ENCODE data around the gene ABCA2. TPM values are rescaled to one million over a fixed set of nuclear protein-coding genes. Genes with fewer than 3 reads are reported as not detected.

ABCA2 gene
- total RNA-seq, 4 donors from 2014 or later: 13.5 to 58.6 (median 19.3) TPM

DNA sequence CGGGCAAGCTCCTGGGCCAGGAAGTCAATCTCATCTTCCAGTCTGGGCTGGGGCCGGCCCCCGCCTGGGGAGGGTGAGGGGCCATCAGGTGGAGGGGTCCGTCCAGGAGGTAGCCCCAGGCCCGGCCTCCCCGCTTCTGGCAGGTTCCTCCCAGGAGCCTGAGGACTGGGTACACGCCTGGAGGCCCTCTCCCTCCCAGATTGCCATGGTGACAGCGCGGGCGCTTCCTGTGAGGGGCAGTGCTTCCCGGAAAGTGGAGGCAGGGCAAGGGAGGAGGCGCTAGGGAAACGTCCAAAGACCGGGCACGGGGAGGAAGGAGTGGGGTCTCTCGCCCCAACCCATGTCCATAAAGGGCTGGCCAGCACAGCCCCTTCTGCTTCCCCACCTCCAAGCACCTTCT lies 13.1 kb upstream of the ABCA2 start:
- TF ChIP-seq, protein P1, sequence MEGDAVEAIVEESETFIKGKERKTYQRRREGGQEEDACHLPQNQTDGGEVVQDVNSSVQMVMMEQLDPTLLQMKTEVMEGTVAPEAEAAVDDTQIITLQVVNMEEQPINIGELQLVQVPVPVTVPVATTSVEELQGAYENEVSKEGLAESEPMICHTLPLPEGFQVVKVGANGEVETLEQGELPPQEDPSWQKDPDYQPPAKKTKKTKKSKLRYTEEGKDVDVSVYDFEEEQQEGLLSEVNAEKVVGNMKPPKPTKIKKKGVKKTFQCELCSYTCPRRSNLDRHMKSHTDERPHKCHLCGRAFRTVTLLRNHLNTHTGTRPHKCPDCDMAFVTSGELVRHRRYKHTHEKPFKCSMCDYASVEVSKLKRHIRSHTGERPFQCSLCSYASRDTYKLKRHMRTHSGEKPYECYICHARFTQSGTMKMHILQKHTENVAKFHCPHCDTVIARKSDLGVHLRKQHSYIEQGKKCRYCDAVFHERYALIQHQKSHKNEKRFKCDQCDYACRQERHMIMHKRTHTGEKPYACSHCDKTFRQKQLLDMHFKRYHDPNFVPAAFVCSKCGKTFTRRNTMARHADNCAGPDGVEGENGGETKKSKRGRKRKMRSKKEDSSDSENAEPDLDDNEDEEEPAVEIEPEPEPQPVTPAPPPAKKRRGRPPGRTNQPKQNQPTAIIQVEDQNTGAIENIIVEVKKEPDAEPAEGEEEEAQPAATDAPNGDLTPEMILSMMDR (IDR thresholded peaks at IDR 0.05; ENCODE audit: low read depth): no peak

DNA sequence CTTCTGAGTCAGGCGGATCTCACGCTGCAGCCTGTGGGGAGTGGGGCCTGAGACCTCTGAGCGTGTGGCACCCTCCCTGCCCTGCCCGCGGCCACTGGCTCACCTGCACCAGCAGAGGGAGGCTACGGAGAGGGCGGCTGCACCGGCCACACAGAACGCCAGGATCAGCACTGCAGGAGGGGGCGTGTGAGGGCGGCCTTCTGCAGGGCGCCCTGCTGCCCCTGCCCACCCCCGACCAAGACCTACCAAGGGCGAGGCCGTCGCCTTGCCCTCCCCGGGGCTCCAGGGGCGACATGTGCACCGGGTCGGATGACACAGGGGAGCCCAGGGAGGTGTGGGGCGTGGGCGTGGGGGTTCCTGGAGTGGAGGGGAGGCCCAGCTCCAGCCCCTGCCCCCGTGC lies 12.5 kb upstream of the ABCA2 start:
- TF ChIP-seq, protein P1 (IDR thresholded peaks at IDR 0.05; ENCODE audit: low read depth): no peak

- TF ChIP-seq, protein P1 (IDR thresholded peaks at IDR 0.05; ENCODE audit: low read depth): no peak
Observed at GRCh38 chr9:137039611-137040366, 11.8 kb upstream of the ABCA2 start.

GRCh38 chr9:137038916-137039315 lies 10.9 kb upstream of the ABCA2 start:
- TF ChIP-seq, protein P1 (IDR thresholded peaks at IDR 0.05; ENCODE audit: low read depth): no peak

DNA sequence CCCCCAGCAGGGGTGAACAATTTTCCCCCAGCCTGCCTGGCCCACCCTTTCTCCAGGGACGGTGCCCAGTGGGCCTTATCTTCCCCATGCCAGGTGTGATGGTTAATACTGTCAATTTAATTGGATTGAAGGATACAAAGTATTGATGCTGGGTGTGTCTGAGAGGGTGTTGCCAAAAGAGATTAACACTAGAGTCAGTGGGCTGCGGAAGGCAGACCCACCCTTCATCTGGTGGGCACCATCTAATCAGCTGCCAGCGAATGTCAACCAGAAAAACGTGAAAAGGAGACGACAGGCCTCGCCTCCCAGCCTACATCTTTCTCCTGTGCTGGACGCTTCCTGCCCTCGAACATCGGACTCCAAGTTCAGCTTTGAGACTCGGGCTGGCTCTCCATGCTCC lies 9.4 kb upstream of the ABCA2 start:
- TF ChIP-seq, protein P1 (IDR thresholded peaks at IDR 0.05; ENCODE audit: low read depth): no peak

DNA sequence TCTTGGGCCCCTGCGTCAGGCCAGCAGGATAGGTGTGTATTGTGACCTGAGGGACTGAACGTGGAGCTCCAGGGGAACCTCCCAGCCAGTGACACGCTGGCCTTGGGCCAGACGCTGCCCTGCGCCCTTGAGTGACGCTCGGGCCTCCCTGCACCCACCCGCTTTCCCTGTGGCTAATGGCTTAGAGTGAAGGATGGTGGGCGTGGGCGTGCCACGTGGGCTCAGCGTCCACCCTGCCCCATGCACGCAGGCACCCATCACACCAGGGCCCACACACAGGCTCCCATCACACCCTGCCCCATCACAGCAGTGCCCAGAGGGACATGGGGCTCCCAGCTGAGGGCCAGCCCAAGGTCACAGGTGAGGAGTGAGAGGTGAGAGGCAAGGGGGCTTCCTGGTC lies 9.0 kb upstream of the ABCA2 start:
- TF ChIP-seq, protein P1 (IDR thresholded peaks at IDR 0.05; ENCODE audit: low read depth): no peak

GRCh38 chr9:137035937-137036336 lies 7.9 kb upstream of the ABCA2 start:
- TF ChIP-seq, protein P1 (IDR thresholded peaks at IDR 0.05; ENCODE audit: low read depth): no peak
